ENCODE measurements around the gene ERMN. TPM values are rescaled to one million over a fixed set of nuclear protein-coding genes. Genes with fewer than 3 reads are reported as not detected.

Gene ERMN
- total RNA-seq, 1 donor from 2014 or later = not detected

- ATAC-seq = peak; percentile 88
These were observed 2.2 kb upstream of the ERMN start for GRCh38 chr2:157327621-157328500.

- no peak for ATAC-seq
These were observed 1.6 kb upstream of the ERMN start for GRCh38 chr2:157327200-157327599.

GRCh38 chr2:157326698-157327097 is 1.1 kb upstream of the ERMN start:
- ATAC-seq = no peak

- no peak for ATAC-seq
These were observed 1.2 kb downstream of the ERMN start for GRCh38 chr2:157324331-157324843.

GRCh38 chr2:157322432-157322831 is 3.2 kb downstream of the ERMN start:
- ATAC-seq = no peak

GRCh38 chr2:157321466-157321865 is 4.2 kb downstream of the ERMN start:
- ATAC-seq = no peak

GRCh38 chr2:157320409-157320808 is 5.2 kb downstream of the ERMN start:
- ATAC-seq = no peak

GRCh38 chr2:157319795-157320194 is 5.8 kb downstream of the ERMN start:
- ATAC-seq = no peak

GRCh38 chr2:157318884-157319283 is 6.7 kb downstream of the ERMN start:
- ATAC-seq = no peak

- no peak for ATAC-seq
These were observed 9.7 kb downstream of the ERMN start for GRCh38 chr2:157315901-157316300.

GRCh38 chr2:157312866-157313486 is 12.6 kb downstream of the ERMN start:
- ATAC-seq = no peak

- no peak for ATAC-seq
These were observed 13.9 kb downstream of the ERMN start for GRCh38 chr2:157311706-157312105.

GRCh38 chr2:157309878-157310277 is 15.7 kb downstream of the ERMN start:
- no peak for ATAC-seq

GRCh38 chr2:157307021-157307420 is 18.6 kb downstream of the ERMN start:
- ATAC-seq = no peak

- no peak for ATAC-seq
These were observed 19.9 kb downstream of the ERMN start for GRCh38 chr2:157305723-157306110.

GRCh38 chr2:157304811-157305722 is 20.6 kb downstream of the ERMN start:
- ATAC-seq = no peak

- ATAC-seq = no peak
These were observed 22.0 kb downstream of the ERMN start for GRCh38 chr2:157303612-157304011.

- ATAC-seq = peak; percentile 71
These were observed 23.0 kb downstream of the ERMN start for GRCh38 chr2:157302492-157303099.

GRCh38 chr2:157301307-157301706 is 24.3 kb downstream of the ERMN start:
- no peak for ATAC-seq

GRCh38 chr2:157296958-157297357 is 28.7 kb downstream of the ERMN start:
- ATAC-seq = no peak

GRCh38 chr2:157296490-157296889 is 29.1 kb downstream of the ERMN start:
- ATAC-seq = no peak

GRCh38 chr2:157292853-157293252 is 32.8 kb downstream of the ERMN start:
- ATAC-seq = no peak

Measured in esophagus mucosa (tissue), 1 donor.